HG03342 (cell line): ENCODE results near the gene CEP89.
"Not testable (repeated sequence)": the region's sequence is repeated elsewhere in the genome, so short reads cannot be mapped to it uniquely, and the experiment has no call there.

ENCODE experiments used
- ATAC-seq: cut with Tn5 transposase; IDR thresholded peaks from one replicate; pipeline ENCODE4 v1.9.1; 2021; ENCODE audit warnings: mild to moderate bottlenecking, moderate library complexity; ENCODE audit not compliant: unreplicated experiment

CEP89 gene

DNA sequence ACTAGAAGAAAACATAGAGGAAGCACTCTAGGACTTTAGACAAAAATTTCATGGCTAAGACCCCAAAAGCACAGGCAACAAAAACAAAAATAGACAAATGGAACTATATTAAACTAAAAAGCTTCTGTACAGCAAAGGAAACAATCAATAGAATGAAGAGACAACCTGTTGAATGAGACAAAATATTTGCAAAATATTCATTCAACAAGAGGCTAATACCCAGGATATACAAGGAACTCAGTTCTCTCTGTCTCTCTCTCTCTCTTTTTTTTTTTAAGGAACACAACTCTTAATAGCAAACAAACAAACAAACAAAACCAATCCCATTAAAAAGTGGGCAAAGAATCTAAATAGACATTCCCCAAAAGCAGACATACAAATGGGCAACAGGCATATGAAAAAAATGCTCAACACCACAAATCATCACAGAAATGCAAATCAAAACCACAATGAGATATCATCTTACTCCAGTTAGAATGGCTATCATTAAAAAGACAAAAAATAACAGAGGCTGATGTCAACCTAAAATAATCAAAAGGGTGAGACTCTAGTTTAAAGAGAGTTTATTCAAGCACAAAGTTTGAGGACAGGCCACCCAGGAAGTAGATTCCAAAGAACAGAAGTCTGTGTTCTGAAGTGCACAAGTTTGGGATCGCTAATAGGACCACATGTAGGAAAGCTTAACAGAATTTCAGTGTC is 75.1 kb downstream of the CEP89 start:
- no peak for ATAC-seq

DNA sequence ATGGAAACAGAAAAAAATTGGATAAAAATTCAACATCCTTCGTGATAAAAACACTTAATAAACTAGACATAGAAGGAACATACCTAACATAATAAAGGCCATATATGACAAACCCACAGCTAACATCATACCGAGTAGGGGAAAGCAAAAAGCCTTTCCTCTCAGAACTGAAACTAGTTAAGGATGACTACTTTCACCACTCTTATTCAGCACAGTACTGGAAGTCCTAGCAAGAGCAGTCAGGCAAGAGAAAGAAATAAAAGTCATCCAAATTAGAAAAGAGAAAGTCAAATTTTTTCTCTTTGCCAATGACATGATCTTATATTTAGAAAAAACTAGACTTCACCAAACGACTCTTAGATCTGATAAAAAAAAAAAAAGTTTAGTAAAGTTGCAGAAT is 76.4 kb downstream of the CEP89 start:
- no peak for ATAC-seq

DNA sequence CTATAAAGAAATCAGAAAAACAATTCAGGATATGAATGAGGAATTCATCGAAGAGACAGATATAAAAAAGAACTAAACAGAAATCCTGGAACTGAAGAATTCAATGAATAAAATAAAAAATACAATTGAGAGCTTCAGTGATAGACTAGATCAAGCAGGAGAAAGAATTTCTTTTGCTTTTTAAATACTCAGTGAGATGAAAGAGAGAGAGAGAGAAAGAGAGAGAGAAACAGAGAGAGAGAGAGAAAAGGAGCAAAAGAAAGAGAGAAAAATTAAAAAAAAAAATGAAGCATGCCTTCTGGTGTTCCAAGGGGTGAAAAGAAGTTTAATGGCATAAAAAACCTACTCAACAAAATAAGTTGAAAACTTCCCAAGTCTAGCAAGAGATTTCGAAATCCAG is 80.1 kb downstream of the CEP89 start:
- no peak for ATAC-seq

DNA sequence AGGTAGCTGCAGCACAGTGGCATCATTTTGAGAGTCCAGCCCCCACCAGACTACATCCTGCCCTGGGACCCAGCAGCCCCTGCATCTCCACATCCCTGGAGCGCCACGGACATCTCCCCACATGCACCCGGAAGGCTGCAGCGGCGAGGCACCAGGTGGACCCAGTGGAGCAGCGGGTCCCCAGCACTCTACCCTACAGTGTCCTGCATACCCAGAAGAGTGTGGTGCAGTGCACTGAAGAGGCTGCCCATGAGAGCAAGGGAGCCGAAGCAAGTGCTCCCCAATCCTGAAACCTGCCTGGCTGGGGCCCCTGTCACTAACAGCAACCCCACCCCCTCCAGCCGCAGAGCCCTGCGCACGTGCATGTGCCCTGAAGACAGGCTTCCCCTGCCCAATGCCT is 80.9 kb downstream of the CEP89 start:
- no peak for ATAC-seq

DNA sequence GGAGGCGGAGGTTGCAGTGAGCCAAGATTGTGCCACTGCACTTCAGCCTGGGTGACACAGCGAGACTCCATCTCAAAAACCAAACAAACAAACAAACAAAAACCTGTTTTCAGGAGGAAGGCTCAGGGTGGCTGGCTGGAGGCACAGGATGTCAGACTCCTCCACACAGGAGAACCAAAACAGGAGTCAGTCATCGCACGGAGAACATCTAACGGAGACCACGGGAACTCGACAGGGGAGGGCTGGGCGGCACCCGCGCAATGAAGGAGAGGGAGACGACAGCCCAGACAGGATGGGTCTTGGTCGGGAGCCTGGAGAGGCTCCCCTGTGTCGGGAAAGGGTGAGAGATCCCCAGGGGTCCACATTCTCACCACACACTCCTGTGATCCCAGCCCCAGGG is 81.4 kb downstream of the CEP89 start:
- no peak for ATAC-seq

DNA sequence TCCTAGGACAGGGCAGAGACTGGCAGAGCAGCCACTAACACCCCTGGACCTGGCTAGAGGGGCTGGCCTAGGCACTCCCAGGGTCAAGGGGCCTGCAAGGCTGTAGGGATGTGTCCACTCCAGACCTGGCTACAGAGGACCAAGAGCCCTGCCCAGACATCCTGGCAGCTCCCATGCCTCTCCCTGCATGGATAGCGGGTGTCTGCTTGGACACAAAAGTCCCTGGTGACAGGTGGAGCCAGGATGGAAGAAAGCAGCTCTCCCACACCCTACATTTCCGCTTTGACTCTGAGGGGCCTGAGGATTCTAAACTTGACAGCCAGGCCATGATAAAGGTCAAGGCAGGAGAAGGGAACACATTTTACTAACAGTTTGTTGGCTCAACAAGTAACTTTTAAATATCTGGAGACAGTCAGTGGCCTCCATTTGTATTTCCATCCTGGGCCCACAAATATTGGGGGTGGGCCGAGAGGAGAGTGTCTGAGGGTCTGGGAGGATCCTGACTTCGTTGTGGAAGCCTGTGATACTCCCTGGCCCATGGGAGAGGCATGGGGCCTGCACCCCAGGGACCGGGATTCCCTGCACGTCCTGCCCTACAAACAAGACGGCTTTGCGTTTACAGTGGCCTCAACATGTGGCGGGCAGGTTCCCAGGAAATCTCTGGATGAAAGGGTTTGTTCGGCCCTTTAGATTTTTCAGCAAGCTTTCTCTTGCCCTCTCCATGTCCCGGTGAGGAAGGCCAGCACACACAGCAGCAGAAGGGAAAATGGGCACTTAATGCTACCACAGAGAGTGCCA is 82.4 kb downstream of the CEP89 start:
- ATAC-seq = no peak

DNA sequence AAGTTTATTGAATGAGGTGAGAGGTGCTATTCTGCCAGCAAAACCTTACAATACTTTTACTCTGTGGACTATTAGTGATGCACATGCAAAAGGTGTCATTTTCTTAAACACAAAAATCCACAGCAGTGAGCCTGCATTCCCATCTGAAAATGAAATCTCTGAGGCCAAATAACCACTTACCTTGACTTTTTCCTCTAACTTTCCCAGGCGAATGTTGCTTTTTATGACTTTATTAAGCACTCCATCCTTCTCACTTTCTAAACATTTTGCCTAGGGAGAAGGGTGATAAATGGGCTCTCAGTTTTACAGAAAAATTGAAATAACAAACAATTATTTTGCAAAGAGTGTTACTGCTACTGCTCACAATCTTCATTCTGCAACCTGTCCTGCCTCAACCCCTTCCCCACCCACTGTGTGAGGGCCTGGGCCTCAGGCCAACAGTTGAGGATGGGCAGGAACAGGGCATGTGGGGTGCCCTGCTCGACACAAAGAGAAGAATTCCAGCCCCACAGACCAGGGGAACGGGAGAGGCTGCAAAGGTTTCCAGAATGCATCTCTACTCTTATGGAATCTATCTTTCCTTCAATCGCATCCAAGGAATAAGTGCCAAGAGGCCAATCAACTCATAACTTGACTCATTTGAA is 84.1 kb downstream of the CEP89 start:
- ATAC-seq = no peak

DNA sequence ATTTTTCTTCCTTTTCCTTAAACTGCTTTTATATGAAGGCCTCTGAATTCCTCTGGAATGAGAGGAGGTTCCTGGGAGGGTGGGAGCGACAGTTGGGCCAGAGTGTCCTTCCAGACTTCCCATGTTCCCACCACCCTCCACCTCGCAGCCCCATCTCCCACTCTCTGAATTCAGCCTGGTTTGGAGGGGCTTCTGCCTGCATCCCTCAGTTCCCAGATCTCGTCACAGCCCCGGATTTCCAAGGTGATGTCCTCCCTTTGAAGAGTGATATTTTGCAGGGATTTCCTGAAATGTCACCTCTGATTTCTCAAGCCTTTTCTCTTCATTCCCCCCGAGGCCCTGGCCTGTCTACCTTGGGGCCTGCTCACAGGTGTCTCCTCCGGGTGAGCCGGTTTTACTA is 85.5 kb downstream of the CEP89 start:
- ATAC-seq = no peak

DNA sequence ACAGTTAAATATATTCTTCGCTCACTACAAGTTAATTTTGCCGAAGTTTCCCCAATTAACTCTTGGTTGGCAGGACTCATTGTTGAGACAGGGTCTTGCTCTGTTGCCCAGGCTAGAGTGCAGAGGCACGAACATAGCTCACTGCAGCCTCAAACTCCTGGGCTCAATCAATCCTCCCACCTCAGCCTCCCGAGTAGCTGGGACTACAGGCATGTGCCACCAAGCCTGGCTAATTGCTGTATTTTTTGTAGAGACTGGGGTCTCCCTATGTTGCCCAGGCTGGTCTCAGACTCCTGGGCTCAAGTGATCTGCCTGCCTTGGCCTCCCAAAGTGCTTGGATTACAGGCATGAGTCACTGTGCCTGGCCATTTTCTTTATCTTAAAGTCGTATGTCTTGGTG is 86.5 kb downstream of the CEP89 start:
- not testable (repeated sequence) for ATAC-seq

DNA sequence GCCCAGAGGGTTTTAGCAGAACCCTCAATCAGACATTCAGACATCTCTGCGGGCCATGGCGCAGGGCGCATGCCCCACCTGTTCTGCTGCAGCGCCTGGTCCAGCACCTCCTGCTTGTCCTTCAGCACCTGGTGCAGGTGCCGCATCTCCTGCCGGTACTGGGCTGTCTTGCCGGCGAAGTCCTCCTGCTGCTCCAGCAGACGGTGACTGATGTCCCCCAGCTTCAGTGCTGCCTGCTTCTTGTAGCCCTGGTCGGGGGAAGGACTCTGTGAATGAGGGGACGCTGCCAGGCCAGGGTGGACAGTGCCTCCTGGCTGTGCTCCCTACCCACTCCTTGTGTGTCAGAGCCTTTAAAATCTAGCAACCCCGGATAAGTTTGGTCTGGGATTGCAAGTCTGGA is 90.0 kb downstream of the CEP89 start:
- no peak for ATAC-seq

DNA sequence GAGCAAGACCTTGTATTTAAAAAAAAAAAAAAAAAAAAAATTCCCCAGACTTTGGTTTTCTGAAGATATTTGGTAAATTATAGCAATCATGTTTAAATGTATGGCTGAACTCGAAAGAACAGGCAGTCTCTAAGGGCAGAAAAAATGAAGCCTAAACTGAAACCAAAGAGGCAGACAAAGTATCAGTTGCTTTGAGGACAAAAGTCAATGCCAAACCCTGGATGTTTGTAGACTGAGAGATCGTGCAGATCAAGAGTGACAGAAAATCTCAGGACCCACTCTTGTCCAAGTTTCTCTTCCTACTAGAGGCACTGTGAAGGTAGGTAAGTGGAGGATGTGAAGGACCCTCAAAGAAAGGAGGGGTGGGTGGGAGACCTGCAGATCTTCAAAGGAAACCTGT is 91.1 kb downstream of the CEP89 start:
- ATAC-seq = no peak

DNA sequence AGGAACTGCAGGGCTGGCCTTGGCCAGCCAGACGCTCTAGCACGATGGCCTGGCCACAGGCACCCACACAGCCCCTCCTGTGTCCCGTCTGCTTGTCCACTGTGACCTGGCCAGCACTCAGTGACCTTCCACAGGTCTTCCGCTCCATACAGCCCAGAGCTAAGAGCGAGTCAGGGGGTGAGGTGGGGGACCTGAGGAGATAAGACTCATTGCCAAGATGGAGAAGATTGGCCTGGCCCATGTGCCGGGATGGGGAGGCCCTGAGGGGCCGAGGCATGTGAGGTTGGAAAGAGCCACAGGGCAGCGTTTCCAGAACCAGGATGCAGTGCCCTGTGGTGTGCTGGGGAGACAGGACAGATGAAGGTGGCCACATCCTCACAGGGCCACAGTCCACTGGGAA is 92.0 kb downstream of the CEP89 start:
- no peak for ATAC-seq

DNA sequence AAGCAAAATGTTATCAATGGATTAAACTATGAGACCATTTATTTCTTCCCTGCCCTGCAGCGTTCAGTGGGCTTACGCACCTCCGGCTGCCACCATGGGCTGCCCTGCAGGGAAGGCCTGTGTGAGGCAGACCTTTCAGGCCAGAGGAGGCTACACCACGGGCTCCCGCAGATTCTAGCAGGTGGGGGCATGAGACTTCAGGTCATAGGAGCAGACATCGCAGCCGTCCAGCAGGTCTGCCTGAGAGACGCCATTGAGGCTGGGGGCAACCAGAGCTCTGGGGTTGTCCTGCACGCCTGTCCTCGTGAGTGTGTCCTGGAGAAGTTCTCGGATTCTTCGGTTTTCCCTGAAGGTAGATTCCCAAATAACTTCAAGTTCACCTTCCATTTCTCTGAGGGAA is 92.8 kb downstream of the CEP89 start:
- no peak for ATAC-seq

DNA sequence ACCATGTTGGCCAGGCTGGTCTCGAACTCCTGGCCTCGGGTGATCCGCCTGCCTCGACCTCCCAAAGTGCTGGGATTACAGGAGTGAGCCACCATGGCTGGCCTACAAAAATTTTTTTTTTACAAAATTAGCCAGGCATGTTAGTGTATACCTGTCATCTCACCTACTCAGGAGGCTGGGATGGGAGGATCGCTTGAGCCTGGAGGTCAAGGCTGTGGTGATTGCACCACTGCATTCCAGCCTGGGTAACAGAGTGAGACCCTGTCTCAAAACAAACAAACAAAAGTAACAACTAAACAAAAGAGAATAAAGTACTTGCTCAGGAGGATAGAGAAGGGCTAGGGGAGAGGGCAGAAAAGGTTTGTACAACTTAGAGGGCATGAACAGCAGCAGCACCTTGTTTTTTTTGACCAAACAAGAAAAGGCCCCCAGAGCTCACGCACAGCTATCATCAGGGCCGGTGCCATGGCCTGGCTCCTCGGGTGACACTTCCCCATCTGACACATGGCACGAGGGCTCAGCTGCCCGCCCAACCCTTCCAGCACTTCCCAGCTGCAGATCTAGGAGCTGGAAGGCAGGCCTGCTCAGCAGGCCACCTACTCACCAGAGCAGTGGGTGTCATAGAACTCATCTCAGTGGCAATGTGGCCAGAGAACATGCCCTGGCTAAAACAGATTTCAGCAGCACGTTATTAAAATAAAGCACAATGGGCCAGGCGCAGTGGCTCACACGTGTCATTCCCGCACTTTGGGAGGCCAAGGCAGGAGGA is 93.6 kb downstream of the CEP89 start:
- no peak for ATAC-seq

DNA sequence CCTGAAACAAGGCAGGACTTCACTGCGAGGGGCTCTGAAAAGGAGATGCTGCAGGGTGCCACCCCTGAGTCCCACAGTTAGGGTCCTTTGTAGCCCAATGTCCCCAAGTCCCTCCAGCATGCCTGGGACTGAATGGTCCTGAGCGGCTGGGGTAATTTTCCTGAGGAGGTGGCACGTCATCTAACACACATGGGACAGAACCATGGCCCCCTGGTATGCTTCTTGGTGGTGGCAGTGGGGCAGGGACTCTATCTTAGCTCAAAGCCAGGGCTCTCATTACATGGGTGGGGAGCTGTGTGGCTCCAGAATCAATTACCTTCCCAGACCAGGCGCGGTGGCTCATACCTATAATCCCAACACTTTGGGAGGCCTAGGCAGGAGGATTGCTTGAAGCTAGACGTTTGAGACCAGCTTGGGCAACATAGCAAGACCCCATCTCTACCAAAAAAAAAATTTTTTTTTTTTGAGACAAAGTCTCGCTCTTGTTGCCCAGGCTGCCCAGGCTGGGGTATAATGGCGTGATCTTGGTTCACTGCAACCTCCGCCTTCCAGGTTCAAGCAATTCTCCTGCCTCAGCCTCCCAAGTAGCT is 94.3 kb downstream of the CEP89 start:
- no peak for ATAC-seq

DNA sequence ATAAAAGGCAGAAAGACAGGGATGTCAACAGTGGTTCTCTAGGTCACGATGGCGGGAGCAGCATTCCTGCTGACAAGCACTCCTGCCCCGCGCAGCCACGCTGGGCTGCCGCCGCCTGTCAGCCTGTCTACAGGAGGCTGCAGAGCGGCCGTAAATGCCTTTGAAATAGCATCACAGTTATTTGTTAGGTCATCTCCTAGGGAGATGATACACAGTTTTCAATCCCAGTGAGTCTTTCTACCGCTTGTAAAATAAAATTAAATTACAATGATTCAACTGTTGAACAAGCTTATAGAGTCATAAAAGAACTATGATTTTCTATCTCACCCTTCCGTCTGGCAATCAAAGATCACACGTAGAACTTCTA is 94.9 kb downstream of the CEP89 start:
- no peak for ATAC-seq

DNA sequence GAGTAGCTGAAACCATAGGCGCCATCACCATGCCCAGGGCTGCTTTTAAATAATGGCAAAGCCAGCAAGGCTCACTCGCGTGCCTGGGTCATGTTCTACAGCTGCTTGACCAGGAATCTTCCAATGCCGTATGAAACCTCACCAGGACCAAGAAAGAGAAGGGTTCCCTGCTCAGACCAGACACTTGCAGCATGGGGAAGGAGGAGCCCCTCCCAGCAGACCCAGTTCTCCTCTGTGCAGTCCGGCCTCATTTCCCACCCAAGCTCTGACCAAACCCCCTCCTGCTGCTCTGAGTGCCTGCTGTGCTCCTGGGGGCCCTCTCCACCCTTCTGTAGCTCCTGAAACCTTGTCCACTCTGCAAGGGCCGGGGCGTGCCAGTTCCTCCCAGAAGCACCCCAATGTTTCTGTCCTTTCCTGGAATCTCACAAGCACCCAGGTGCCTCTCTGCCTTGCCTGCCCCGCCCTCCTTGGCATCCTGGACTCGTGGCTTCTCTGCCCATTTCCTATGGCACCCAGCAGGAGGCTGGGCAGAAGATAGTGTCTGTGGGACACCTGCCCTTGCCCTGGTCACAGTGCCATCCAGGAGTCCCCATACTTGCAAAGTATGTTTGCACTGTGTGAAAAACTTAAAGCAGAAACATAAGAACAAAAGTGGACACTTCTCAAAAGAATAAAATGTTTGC is 95.4 kb downstream of the CEP89 start:
- no peak for ATAC-seq

DNA sequence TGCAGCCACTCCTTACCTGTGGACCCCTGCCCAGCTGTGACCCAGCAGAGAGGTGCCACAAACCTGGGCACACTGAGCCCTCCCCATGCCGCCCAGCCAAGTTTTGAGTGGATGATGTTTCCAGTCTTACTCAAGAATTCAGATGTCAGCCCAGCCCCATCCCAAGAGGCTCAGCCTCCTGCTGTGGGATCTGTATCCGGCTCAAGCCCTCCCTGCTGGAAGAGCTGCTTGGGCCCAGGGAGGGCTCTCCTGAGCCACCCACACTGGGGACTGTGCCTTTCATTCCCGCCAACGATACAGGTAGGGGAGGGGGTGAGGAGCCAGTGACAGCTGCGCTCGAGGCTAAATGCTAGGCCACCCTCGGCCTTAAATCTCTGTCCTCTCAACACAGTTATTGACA is 96.3 kb downstream of the CEP89 start:
- ATAC-seq = no peak

DNA sequence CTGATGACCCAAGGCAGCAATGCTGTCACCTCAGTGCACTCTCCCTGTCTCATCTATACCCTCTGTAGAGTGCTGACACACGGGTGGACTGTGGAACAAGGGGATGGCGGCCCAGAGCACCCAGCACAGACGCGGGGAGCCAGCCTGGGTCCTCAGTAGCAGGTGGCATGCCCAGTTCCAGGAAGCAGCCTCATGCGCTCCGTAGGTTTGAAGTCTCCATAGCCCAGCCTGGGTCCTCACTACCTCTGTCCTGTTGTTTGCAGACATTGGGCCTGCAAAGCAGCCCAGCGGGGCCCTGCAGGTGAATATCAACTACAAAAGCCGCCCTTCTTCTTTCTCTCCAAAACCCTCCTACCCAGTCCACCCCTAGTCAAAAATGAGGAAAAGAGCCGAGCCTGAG is 97.2 kb downstream of the CEP89 start:
- no peak for ATAC-seq

DNA sequence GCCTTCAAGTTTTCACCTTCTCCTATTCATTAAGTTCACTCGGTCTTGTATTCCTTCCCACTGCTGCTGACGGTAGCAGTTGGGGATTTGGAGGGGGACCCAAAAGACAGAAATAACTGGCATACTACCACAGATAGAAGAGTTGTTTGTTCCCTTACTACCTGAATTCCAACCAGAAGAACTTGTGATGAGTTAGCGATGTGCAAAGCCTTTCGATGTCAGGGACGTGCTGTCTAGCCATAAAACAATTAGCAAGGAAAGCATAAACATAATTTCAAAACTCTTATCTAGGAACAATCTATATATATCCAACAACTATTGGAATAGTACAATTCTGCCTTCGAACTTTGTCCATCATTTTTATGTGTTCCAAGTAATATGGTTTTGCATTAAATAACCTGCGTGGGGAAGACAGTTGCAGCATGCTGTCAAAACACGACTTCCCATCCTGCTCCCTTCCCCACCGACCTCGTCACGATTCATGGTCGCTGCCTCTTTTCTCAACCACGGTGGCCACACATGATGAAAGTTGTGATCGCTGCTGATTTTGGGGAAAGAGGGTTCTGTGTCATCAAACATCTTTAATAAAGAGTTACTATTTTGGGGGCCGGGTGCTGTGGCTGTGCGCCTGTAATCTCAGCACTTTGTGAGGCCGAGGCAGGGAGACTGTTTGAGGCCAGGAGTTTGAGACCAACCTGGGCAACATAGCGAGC is 98.4 kb downstream of the CEP89 start:
- no peak for ATAC-seq
